DOHH2 (cell line): ENCODE measurements around the gene GSG1L.

ENCODE experiments used
- EZH2phosphoT487 ChIP-seq: fragments of 200-600 bp; sonication (generic); IDR thresholded peaks from 2 replicates; pipeline ENCODE4 v1.6.1; 2017; ENCODE audit warnings: borderline replicate concordance, mild to moderate bottlenecking, antibody characterized with exemption, low read length, moderate library complexity, mixed read lengths
- TF ChIP-seq, protein P1 (sequence below): fragments of 200-600 bp; sonication (generic); IDR thresholded peaks from one replicate; pipeline ENCODE4 v1.5.1; 2014; ENCODE audit warnings: antibody characterized with exemption, mild to moderate bottlenecking, low read depth, low read length; ENCODE audit not compliant: poor library complexity, severe bottlenecking

DNA sequence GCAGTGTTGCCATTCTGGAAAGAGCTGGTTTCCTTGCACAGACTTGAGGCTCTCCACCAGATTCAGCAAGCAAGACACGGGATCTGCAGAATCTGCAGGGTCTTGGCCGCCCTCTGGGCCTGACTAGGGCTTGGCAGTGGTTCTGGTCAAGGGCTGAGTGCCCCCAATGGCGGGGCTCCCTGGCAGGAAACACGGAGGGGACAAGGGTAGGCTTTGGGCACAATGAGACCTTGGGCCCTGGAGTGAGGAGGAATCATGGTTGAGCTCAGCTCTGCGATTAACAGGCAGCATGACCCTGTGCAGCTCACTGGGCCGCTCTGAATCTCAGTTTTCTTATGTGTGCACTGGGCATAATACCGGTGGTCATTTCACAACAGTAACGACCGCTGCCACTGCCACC is 249.9 kb downstream of the GSG1L start:
- TF ChIP-seq, protein P1, sequence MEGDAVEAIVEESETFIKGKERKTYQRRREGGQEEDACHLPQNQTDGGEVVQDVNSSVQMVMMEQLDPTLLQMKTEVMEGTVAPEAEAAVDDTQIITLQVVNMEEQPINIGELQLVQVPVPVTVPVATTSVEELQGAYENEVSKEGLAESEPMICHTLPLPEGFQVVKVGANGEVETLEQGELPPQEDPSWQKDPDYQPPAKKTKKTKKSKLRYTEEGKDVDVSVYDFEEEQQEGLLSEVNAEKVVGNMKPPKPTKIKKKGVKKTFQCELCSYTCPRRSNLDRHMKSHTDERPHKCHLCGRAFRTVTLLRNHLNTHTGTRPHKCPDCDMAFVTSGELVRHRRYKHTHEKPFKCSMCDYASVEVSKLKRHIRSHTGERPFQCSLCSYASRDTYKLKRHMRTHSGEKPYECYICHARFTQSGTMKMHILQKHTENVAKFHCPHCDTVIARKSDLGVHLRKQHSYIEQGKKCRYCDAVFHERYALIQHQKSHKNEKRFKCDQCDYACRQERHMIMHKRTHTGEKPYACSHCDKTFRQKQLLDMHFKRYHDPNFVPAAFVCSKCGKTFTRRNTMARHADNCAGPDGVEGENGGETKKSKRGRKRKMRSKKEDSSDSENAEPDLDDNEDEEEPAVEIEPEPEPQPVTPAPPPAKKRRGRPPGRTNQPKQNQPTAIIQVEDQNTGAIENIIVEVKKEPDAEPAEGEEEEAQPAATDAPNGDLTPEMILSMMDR, result no peak
- no peak for TF ChIP-seq EZH2phosphoT487
